H1 (cell line): ENCODE results near the gene OGFR. TPM values are rescaled to one million over a fixed set of nuclear protein-coding genes. Genes with fewer than 3 reads are reported as not detected.

Experiments
- CBX5 ChIP-seq: fragments of 300-800, 300-1000 bp; sonication (generic); IDR thresholded peaks from 2 replicates; pipeline ENCODE4 v1.7.1; 2016; ENCODE audit warnings: antibody characterized with exemption, low read length, low read depth
- HDAC2 ChIP-seq, 2 experiments: fragments of 300-600 bp in 1 of 2; sonication (generic) in 1 of 2; IDR thresholded peaks; 2 replicates each; pipeline ENCODE4 v1.6.1; 2011 to 2012; ENCODE audit warnings: low read depth in 2 of 2, low read length in 2 of 2, mild to moderate bottlenecking in 2 of 2, moderate library complexity in 2 of 2, borderline replicate concordance in 1 of 2, inconsistent platforms in 1 of 2
- KDM4A ChIP-seq: IDR thresholded peaks from one replicate; pipeline ENCODE4 v1.7.1; 2012; ENCODE audit warnings: low read depth, mild to moderate bottlenecking, moderate library complexity, low read length, inconsistent platforms; ENCODE audit not compliant: severe bottlenecking
- SIRT6 ChIP-seq: IDR thresholded peaks from one replicate; pipeline ENCODE4 v1.7.1; 2012; ENCODE audit warnings: low read length, inconsistent platforms
- polyA plus RNA-seq, 7 experiments: library from polyadenylated mRNA; depleted of rRNA in 3 of 7; stranded (reverse) in 5 of 7; unstranded in 2 of 7; fragments of >200 nt in 5 of 7; fragments of 200-250 nt in 2 of 7; gene quantifications; 1 replicate in 5 of 7; 2 replicates in 1 of 7; 4 replicates in 1 of 7; pipeline versions ENCODE4 v1.2.1 to v1.2.3, GENCODE V29; 2011 to 2013; ENCODE audit warnings: missing spikeins in 2 of 7, mixed read lengths in 2 of 7
- total RNA-seq: library from RNA; stranded (reverse); fragmentation: NEBNext Ultra II Directional; extraction: Animal tissue kit (Norgen Biotek cat#: 25700); gene quantifications from 2 replicates; pipeline ENCODE4 v1.2.1, GENCODE V29; 2021

The OGFR gene
- total and polyA plus RNA-seq, 2 of the 8 experiments (the other 6 are each of a cell fraction or from before 2014, with no cell fraction given): 13.9 to 25.1 TPM

DNA sequence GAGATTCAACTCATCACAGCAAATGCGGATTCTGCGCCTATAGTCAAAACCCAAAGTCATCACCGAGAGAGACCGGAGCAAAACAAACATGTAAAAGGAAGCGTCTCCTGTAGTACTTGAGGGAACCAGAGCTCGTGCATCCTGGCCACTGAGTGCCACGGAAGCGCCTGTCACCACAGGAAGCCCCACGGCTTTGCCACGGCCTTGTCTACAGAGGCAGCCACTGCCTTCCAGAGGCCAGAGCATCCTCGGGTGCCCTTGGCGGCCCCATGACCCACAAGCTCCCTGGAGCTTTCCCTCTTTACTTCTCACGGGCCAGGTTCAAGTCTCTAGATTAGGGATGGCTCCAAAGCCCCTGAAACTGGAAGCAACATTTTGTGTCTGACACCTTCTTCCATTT lies 49.5 kb downstream of the OGFR start (continued):
- TF ChIP-seq SIRT6 (no peak), HDAC2 (IDR thresholded peaks at IDR 0.05; ENCODE audit: borderline replicate concordance in 1 of 2, low read depth in 2 of 2, low read length in 2 of 2) (no peak), CBX5 (no peak), KDM4A (no peak)
